Aorta (tissue), 5 donors: Measurements from ENCODE around the gene ARID5B. TPM values are rescaled to one million over a fixed set of nuclear protein-coding genes. Genes with fewer than 3 reads are reported as not detected.

ENCODE experiments used
- ATAC-seq: fragments of 200-7000 bp; cut with Tn5 transposase; one replicate; pipeline ENCODE4 v1.9.1; 2022; ENCODE audit warnings: moderate library complexity; ENCODE audit not compliant: low FRiP score
- DNase-seq, 2 donors: peaks; one replicate each; pipeline ENCODE4 v3.0.0-alpha.2; 2020
- H3K27ac ChIP-seq, 2 donors: one replicate each; pipeline ENCODE4 v1.5.1; 2013; ENCODE audit warnings: low read length in 2 of 2, mild to moderate bottlenecking in 2 of 2, moderate library complexity in 2 of 2, control low read depth in 1 of 2, inconsistent platforms in 1 of 2, low read depth in 1 of 2
- H3K27me3 ChIP-seq, 2 donors: one replicate each; pipeline ENCODE4 v1.6.1; 2013; ENCODE audit warnings: control low read depth in 1 of 2, low read length in 1 of 2, mild to moderate bottlenecking in 1 of 2, moderate library complexity in 1 of 2; ENCODE audit not compliant: insufficient read depth in 2 of 2, control insufficient read depth in 1 of 2
- H3K36me3 ChIP-seq, 2 donors: one replicate each; pipeline ENCODE4 v1.6.1; 2013; ENCODE audit warnings: control low read depth in 1 of 2, low read length in 1 of 2, mild to moderate bottlenecking in 1 of 2; ENCODE audit not compliant: insufficient read depth in 2 of 2, control insufficient read depth in 1 of 2
- H3K4me1 ChIP-seq, 2 donors: one replicate each; pipeline ENCODE4 v1.6.1; 2013; ENCODE audit warnings: low read length in 2 of 2, control low read depth in 1 of 2, mild to moderate bottlenecking in 1 of 2, moderate library complexity in 1 of 2; ENCODE audit not compliant: insufficient read depth in 2 of 2, control insufficient read depth in 1 of 2
- H3K4me3 ChIP-seq, 2 donors: one replicate each; pipeline ENCODE4 v1.5.1; 2013; ENCODE audit warnings: low read length in 2 of 2, control low read depth in 1 of 2, mild to moderate bottlenecking in 1 of 2
- H3K9me3 ChIP-seq: one replicate; pipeline ENCODE4 v1.6.1; 2013; ENCODE audit warnings: mild to moderate bottlenecking, low read length; ENCODE audit not compliant: control insufficient read depth
- WGBS, 2 donors: extraction: QIAGEN DNeasy Blood & Tissue Kit; methylation state at CpG; one replicate each; pipeline ENCODE4 v1.1.7; 2013; 5-methylcytosine and 5-hydroxymethylcytosine counted together
- intact Hi-C, 2 donors: fragments of 100-400 bp; cut with DNase I; formaldehyde crosslinking; loops; one replicate each; pipeline versions ENCODE4 v1.14.2 to v1.15.0; 2022
- polyA plus RNA-seq, 2 donors: library from polyadenylated mRNA; stranded (reverse); fragments of 200-250 nt; gene quantifications; one replicate each; pipeline ENCODE4 v1.2.3, GENCODE V29; 2013
- total RNA-seq, 2 donors: library from RNA; stranded (reverse); fragmentation: NEBNext Ultra II Directional; extraction: Animal tissue kit (Norgen Biotek cat#: 25700); gene quantifications; one replicate each; pipeline ENCODE4 v1.2.1, GENCODE V29; 2021
- donor health status: healthy with polysubstance abuse.
- donor health status: Bipolar disorder and iron deficiency.
- donor health status: DM: no; HTN: no; CAD: no.
- donor health status: DM: no; HTN: no; CAD: no.
- donor health status: DM: yes; HTN: yes; CAD: no.

The ARID5B gene
- total and polyA plus RNA-seq, 4 donors: 7.8 to 143 (median 49.7) TPM

- peak overlapping the region; percentile 72 to 93 for H3K27ac ChIP-seq
- peaks cover 2 to 9% of the 10 kb centered on the region in 2 donors for H3K4me1 ChIP-seq
- no peaks in the 10 kb centered on the region for H3K9me3 ChIP-seq
- H3K27me3 ChIP-seq: no peaks in the 10 kb centered on the region
- peak; percentile 21 for ATAC-seq
- peak overlapping the region in 1 of 2 donors; percentile 5 for H3K4me3 ChIP-seq
- 8 to 14% methylated on average over 5 of the region's 5 CpGs for WGBS, 2 donors
- intact Hi-C loops: loop anchor here (5.0 to 10.0 kb wide), 3 partner anchors 34 to 294 kb away; no protein-coding TSS in a partner anchor
- peaks cover 3 to 4% of the 10 kb centered on the region in 2 donors for H3K36me3 ChIP-seq
- no peak for DNase-seq
Observed at GRCh38 chr10:62048470-62048869, 147.0 kb downstream of the ARID5B start.

GRCh38 chr10:62048919-62049623 is 147.6 kb downstream of the ARID5B start:
- peak overlapping the region; percentile 87 to 96 for H3K27ac ChIP-seq
- H3K4me1 ChIP-seq: peaks cover 7 to 9% of the 10 kb centered on the region in 2 donors
- ATAC-seq (peak; percentile 90), DNase-seq (peak; percentile 91 to 94)
- H3K4me3 ChIP-seq: peak overlapping the region; percentile 14 to 99
- no peaks in the 10 kb centered on the region for H3K27me3 ChIP-seq
- peaks cover 4 to 5% of the 10 kb centered on the region in 2 donors for H3K36me3 ChIP-seq
- WGBS, 2 donors: 0 to 4% methylated on average over 21 of the region's 21 CpGs
- intact Hi-C loops: loop anchor here (5.0 to 10.0 kb wide), 3 partner anchors 33 to 294 kb away; no protein-coding TSS in a partner anchor
- H3K9me3 ChIP-seq: no peaks in the 10 kb centered on the region

- ATAC-seq: no peak
- Histone ChIP-seq H3K27ac (peak overlapping the region; percentile 87 to 96), H3K36me3 (peaks cover 4 to 5% of the 10 kb centered on the region in 2 donors), H3K4me3 (peak overlapping the region; percentile 14 to 99), H3K4me1 (peaks cover 8% of the 10 kb centered on the region in 2 donors), H3K9me3 (no peaks in the 10 kb centered on the region), H3K27me3 (no peaks in the 10 kb centered on the region)
- intact Hi-C loops: loop anchor here (5.0 to 10.0 kb wide), 3 partner anchors 33 to 295 kb away; no protein-coding TSS in a partner anchor
- 3 to 5% methylated on average over 2 of the region's 2 CpGs for WGBS, 2 donors
- no peak for DNase-seq
Observed at GRCh38 chr10:62049624-62050345, 148.3 kb downstream of the ARID5B start.

DNA sequence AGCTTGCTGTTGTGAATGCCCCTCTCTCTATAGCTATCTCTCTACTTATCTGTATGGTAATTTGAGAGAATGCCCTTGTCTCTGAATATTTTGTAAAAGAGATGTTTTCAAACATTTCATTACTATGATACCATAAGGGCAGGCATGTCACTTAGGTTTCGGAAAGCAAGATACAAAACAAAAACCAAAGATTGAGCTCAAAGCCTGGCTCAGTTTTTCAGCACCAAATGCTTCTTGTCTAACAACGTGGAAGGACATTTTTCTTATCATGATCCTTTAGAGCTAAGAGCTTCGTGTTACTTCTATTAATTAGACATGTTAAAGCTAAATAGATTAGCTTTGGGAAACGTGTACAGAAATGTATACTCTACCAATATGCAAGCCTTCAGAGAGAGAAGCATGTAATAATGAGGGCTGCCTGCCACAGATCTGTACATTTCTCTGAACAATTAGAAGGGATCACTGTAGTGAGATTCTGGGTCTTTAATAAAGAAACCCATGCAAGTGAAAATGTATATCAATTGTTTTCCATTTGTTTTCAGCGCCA is 148.9 kb downstream of the ARID5B start:
- H3K27me3 ChIP-seq: no peaks in the 10 kb centered on the region
- H3K4me1 ChIP-seq: peaks cover 8% of the 10 kb centered on the region in 2 donors
- WGBS, 2 donors: 4 to 5% methylated on average over 5 of the region's 5 CpGs
- H3K9me3 ChIP-seq: no peaks in the 10 kb centered on the region
- H3K27ac ChIP-seq: peak overlapping the region in 1 of 2 donors; percentile 96
- no peak for ATAC-seq
- intact Hi-C loops: no loop called here
- H3K36me3 ChIP-seq: peaks cover 4 to 5% of the 10 kb centered on the region in 2 donors
- DNase-seq: no peak
- H3K4me3 ChIP-seq: peak overlapping the region; percentile 14 to 99

GRCh38 chr10:62050893-62051433 is 149.5 kb downstream of the ARID5B start:
- peak; percentile 67 to 85 for DNase-seq
- intact Hi-C loops: no loop called here

DNA sequence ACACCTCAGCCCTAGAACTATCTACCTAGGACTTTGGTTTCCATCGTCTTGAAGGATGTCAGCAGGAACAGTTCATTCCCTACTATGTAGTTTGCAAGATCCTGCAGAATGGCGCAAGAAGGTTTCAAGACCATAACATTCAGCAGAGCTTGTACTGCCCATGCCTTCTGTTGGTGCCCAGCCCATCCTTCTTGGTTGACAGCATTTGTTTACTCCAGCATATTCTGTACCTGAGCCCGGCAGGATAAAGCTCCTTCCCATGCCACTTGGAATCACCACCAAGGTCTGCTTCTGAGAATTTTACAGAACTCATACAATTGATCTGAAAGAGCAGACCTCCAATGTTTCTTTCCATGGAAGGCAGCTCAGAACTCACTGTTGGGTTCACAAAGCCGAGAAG is 150.8 kb downstream of the ARID5B start:
- Histone ChIP-seq H3K27ac (peak overlapping the region in 1 of 2 donors; percentile 77), H3K9me3 (no peaks in the 10 kb centered on the region), H3K36me3 (peaks cover 4 to 5% of the 10 kb centered on the region in 2 donors), H3K4me3 (no peak overlapping the region), H3K27me3 (no peaks in the 10 kb centered on the region), H3K4me1 (peaks cover 15 to 16% of the 10 kb centered on the region in 2 donors)
- intact Hi-C loops: no loop called here
- WGBS, 2 donors: 81 to 88% methylated on average over 4 of the region's 4 CpGs
- ATAC-seq (no peak), DNase-seq (no peak)

More at GRCh38 chr10:62050893-62051433, 149.5 kb downstream of the ARID5B start:
- H3K4me3 ChIP-seq: peak overlapping the region; percentile 14 to 99
- WGBS, 2 donors: 1 to 5% methylated on average over 9 of the region's 9 CpGs
- H3K36me3 ChIP-seq: peaks cover 4 to 5% of the 10 kb centered on the region in 2 donors
- no peaks in the 10 kb centered on the region for H3K9me3 ChIP-seq
- peak; percentile 62 for ATAC-seq
- peaks cover 9 to 13% of the 10 kb centered on the region in 2 donors for H3K4me1 ChIP-seq
- peak overlapping the region; percentile 2 to 96 for H3K27ac ChIP-seq
- H3K27me3 ChIP-seq: no peaks in the 10 kb centered on the region

GRCh38 chr10:62053860-62054259 is 152.4 kb downstream of the ARID5B start:
- peak overlapping the region in 1 of 2 donors; percentile 3 for H3K4me3 ChIP-seq
- no peaks in the 10 kb centered on the region for H3K27me3 ChIP-seq
- no peaks in the 10 kb centered on the region for H3K9me3 ChIP-seq
- peaks cover 4 to 5% of the 10 kb centered on the region in 2 donors for H3K36me3 ChIP-seq
- intact Hi-C loops: no loop called here
- peak overlapping the region in 1 of 2 donors; percentile 57 for H3K27ac ChIP-seq
- WGBS, 2 donors: 31 to 42% methylated on average over 2 of the region's 2 CpGs
- peaks cover 13 to 23% of the 10 kb centered on the region in 2 donors for H3K4me1 ChIP-seq
- DNase-seq (no peak), ATAC-seq (no peak)

DNA sequence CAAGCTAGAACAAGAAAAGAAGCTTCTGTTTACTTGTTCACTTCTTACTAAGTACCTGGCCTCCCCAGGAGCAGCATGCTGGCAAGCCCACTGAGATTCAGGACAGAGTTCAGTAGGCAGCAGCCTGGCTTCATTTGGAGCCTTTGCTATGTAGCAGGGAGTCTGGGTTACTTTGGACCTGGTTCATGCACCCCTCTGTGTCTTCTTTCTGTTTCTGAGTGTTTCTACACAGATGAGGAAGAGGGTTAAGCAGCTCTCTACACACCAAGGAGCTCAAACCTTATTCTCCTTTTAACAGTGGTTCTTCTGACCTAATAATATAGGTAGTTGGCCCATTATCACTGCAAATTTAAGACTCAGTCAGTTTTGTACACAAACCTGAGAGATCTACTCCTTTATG is 152.9 kb downstream of the ARID5B start:
- H3K4me1 ChIP-seq: peaks cover 13 to 23% of the 10 kb centered on the region in 2 donors
- intact Hi-C loops: no loop called here
- peak overlapping the region in 1 of 2 donors; percentile 40 for H3K4me3 ChIP-seq
- peaks cover 4 to 5% of the 10 kb centered on the region in 2 donors for H3K36me3 ChIP-seq
- ATAC-seq (no peak), DNase-seq (no peak)
- no peaks in the 10 kb centered on the region for H3K27me3 ChIP-seq
- H3K9me3 ChIP-seq: no peaks in the 10 kb centered on the region
- peak overlapping the region; percentile 42 to 82 for H3K27ac ChIP-seq
